ENCODE measurements around the gene SFRP2.

The SFRP2 gene

DNA sequence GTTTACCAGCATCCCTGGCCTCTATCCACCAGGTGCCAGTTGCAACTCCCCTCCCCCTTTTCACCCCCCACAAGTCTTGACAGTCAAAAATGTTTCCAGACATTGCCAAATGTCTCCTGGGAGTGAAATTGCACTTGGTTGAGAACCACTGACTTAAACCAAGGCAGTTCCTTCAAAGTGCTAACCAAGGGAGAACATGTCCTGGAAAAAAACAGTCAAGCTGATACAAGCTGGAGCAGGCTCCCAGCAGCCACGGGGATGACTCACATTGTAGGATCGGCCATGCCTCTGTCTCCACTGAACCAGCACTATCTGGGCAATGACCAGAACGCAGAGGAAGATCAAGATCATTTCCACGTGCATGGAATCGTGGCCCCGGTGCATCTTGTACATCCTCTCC is 40.5 kb downstream of the SFRP2 start:
- Histone ChIP-seq H3K4me2 (ENCODE audit: low read length) (no peak overlapping the region), H4K12ac (ENCODE audit: low read depth, low read length) (no peak overlapping the region), H3K9me3 (ENCODE audit: insufficient read depth, low read depth, low read length) (no peaks in the 10 kb centered on the region), H3K4me3 (ENCODE audit: low read depth, low read length) (no peak overlapping the region), H3K14ac (ENCODE audit: low read length) (no peak overlapping the region), H2AFZ (ENCODE audit: insufficient read depth, low read length, poor library complexity) (no peak overlapping the region), H2BK5ac (ENCODE audit: low read depth, low read length, poor library complexity) (no peak overlapping the region), H3K4ac (ENCODE audit: low read depth, low read length) (no peak overlapping the region), H4K91ac (ENCODE audit: low read depth, low read length) (no peak overlapping the region), H3K23ac (ENCODE audit: low read length) (no peak overlapping the region), H3K18ac (ENCODE audit: low read length) (no peak overlapping the region), H3K79me2 (ENCODE audit: control insufficient read depth, insufficient read depth, low read length, poor library complexity) (no peaks in the 10 kb centered on the region), H3K27me3 (ENCODE audit: insufficient read depth, low read length) (no peaks in the 10 kb centered on the region), H2AK5ac (ENCODE audit: low read length) (no peak overlapping the region), H3K27ac (ENCODE audit: low read depth, low read length) (no peak overlapping the region), H3K36me3 (ENCODE audit: control insufficient read depth in 1 of 2, insufficient read depth in 2 of 2, low read length in 2 of 2) (no peaks in the 10 kb centered on the region), H3K9ac (ENCODE audit: low read length) (peak overlapping the region; percentile 11), H3K4me1 (ENCODE audit: control insufficient read depth in 1 of 2, insufficient read depth in 2 of 2, low read length in 2 of 2) (peaks cover 0 to 1% of the 10 kb centered on the region in 2 experiments), H2BK120ac (ENCODE audit: insufficient read depth, low read length, poor library complexity) (no peak overlapping the region), H2BK12ac (ENCODE audit: low read length) (no peak overlapping the region), H3K79me1 (ENCODE audit: low read length) (no peaks in the 10 kb centered on the region), H4K8ac (ENCODE audit: low read depth, low read length) (no peak overlapping the region)
- no CpG with 5 or more reads among the region's 6 CpGs for WGBS (ENCODE audit: extremely low coverage, insufficient coverage, insufficient read length)
- peak; percentile 66 to 81 for DNase-seq

- no peak overlapping the region for H2AFZ ChIP-seq (ENCODE audit: insufficient read depth, low read length, poor library complexity)
- no peaks in the 10 kb centered on the region for H3K36me3 ChIP-seq (ENCODE audit: control insufficient read depth in 1 of 2, insufficient read depth in 2 of 2, low read length in 2 of 2)
- DNase-seq: no peak
- no peak overlapping the region for H3K14ac ChIP-seq (ENCODE audit: low read length)
- no peak overlapping the region for H4K91ac ChIP-seq (ENCODE audit: low read depth, low read length)
- H3K79me1 ChIP-seq (ENCODE audit: low read length): no peaks in the 10 kb centered on the region
- no peaks in the 10 kb centered on the region for H3K27me3 ChIP-seq (ENCODE audit: insufficient read depth, low read length)
- H4K8ac ChIP-seq (ENCODE audit: low read depth, low read length): no peak overlapping the region
- no peak overlapping the region for H3K23ac ChIP-seq (ENCODE audit: low read length)
- no CpG with 5 or more reads among the region's 4 CpGs for WGBS (ENCODE audit: extremely low coverage, insufficient coverage, insufficient read length)
- H3K4me1 ChIP-seq (ENCODE audit: control insufficient read depth in 1 of 2, insufficient read depth in 2 of 2, low read length in 2 of 2): peaks cover 0 to 1% of the 10 kb centered on the region in 2 experiments
- H3K9me3 ChIP-seq (ENCODE audit: insufficient read depth, low read depth, low read length): no peaks in the 10 kb centered on the region
- H3K27ac ChIP-seq (ENCODE audit: low read depth, low read length): no peak overlapping the region
- no peak overlapping the region for H3K4ac ChIP-seq (ENCODE audit: low read depth, low read length)
- H2BK120ac ChIP-seq (ENCODE audit: insufficient read depth, low read length, poor library complexity): no peak overlapping the region
- no peaks in the 10 kb centered on the region for H3K79me2 ChIP-seq (ENCODE audit: control insufficient read depth, insufficient read depth, low read length, poor library complexity)
- no peak overlapping the region for H4K12ac ChIP-seq (ENCODE audit: low read depth, low read length)
- H3K4me2 ChIP-seq (ENCODE audit: low read length): no peak overlapping the region
- H3K4me3 ChIP-seq (ENCODE audit: low read depth, low read length): no peak overlapping the region
- no peak overlapping the region for H2AK5ac ChIP-seq (ENCODE audit: low read length)
- no peak overlapping the region for H3K9ac ChIP-seq (ENCODE audit: low read length)
- no peak overlapping the region for H2BK12ac ChIP-seq (ENCODE audit: low read length)
- H3K18ac ChIP-seq (ENCODE audit: low read length): no peak overlapping the region
- H2BK5ac ChIP-seq (ENCODE audit: low read depth, low read length, poor library complexity): no peak overlapping the region
Observed at GRCh38 chr4:153747406-153747955, 41.4 kb downstream of the SFRP2 start.

DNA sequence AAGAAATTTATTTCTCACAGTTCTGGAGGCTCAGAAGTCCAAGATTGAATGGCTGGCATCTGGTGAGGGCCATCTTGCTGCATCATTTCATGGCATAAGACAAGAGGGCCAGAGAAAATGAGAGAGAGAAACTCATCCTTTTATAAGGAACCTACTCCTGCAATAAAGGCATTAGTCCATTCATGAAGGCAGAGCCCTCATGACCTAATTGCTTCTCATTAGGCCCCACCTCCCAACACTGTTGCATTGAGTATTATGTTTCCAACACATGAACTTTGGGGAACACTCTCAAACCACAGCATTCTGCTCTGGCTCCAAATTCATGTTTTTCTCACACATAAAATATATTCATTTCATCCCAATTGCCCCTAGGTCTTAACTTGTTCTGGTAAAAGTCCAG is 43.2 kb downstream of the SFRP2 start:
- H3K79me2 ChIP-seq (ENCODE audit: control insufficient read depth, insufficient read depth, low read length, poor library complexity): no peaks in the 10 kb centered on the region
- no peak overlapping the region for H2AFZ ChIP-seq (ENCODE audit: insufficient read depth, low read length, poor library complexity)
- no peak overlapping the region for H3K18ac ChIP-seq (ENCODE audit: low read length)
- H3K9me3 ChIP-seq (ENCODE audit: insufficient read depth, low read depth, low read length): no peaks in the 10 kb centered on the region
- no peak overlapping the region for H3K27ac ChIP-seq (ENCODE audit: low read depth, low read length)
- no peaks in the 10 kb centered on the region for H3K36me3 ChIP-seq (ENCODE audit: control insufficient read depth in 1 of 2, insufficient read depth in 2 of 2, low read length in 2 of 2)
- H2AK5ac ChIP-seq (ENCODE audit: low read length): no peak overlapping the region
- no peak overlapping the region for H4K12ac ChIP-seq (ENCODE audit: low read depth, low read length)
- no peak overlapping the region for H4K8ac ChIP-seq (ENCODE audit: low read depth, low read length)
- no peak overlapping the region for H3K4me3 ChIP-seq (ENCODE audit: low read depth, low read length)
- H3K79me1 ChIP-seq (ENCODE audit: low read length): no peaks in the 10 kb centered on the region
- H3K23ac ChIP-seq (ENCODE audit: low read length): no peak overlapping the region
- no peak overlapping the region for H2BK5ac ChIP-seq (ENCODE audit: low read depth, low read length, poor library complexity)
- H3K27me3 ChIP-seq (ENCODE audit: insufficient read depth, low read length): no peaks in the 10 kb centered on the region
- H4K91ac ChIP-seq (ENCODE audit: low read depth, low read length): no peak overlapping the region
- no peak overlapping the region for H3K4ac ChIP-seq (ENCODE audit: low read depth, low read length)
- H3K9ac ChIP-seq (ENCODE audit: low read length): no peak overlapping the region
- no peak overlapping the region for H3K4me2 ChIP-seq (ENCODE audit: low read length)
- no peak overlapping the region for H3K14ac ChIP-seq (ENCODE audit: low read length)
- H2BK12ac ChIP-seq (ENCODE audit: low read length): no peak overlapping the region
- no peak overlapping the region for H2BK120ac ChIP-seq (ENCODE audit: insufficient read depth, low read length, poor library complexity)
- no peak for DNase-seq
- H3K4me1 ChIP-seq (ENCODE audit: control insufficient read depth in 1 of 2, insufficient read depth in 2 of 2, low read length in 2 of 2): peaks cover 0 to 1% of the 10 kb centered on the region in 2 experiments

DNA sequence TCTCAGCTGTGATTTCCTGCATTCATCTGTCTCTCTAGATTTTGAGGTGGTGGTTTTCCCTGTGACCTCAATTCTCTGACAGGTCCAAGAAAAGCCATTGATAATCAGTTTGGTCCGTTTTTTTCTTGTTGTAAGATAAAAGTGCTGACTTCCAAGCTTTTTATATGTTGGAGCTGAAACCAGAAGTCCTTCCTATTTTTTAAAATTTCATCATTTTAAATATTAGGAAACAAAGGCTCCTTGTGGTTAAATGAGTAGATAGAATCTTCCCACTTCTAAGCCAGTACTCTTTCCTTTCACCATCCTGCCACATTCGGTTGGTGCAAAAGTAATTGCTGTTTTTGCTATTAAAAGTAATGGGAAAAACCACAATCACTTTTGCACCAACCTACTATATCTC is 47.3 kb downstream of the SFRP2 start:
- Histone ChIP-seq H3K18ac (ENCODE audit: low read length) (no peak overlapping the region), H3K36me3 (ENCODE audit: control insufficient read depth in 1 of 2, insufficient read depth in 2 of 2, low read length in 2 of 2) (no peaks in the 10 kb centered on the region), H3K79me2 (ENCODE audit: control insufficient read depth, insufficient read depth, low read length, poor library complexity) (no peaks in the 10 kb centered on the region), H3K27ac (ENCODE audit: low read depth, low read length) (no peak overlapping the region), H3K4me1 (ENCODE audit: control insufficient read depth in 1 of 2, insufficient read depth in 2 of 2, low read length in 2 of 2) (no peaks in the 10 kb centered on the region), H4K12ac (ENCODE audit: low read depth, low read length) (no peak overlapping the region), H2BK12ac (ENCODE audit: low read length) (no peak overlapping the region), H3K14ac (ENCODE audit: low read length) (no peak overlapping the region), H2BK120ac (ENCODE audit: insufficient read depth, low read length, poor library complexity) (no peak overlapping the region), H3K27me3 (ENCODE audit: insufficient read depth, low read length) (no peaks in the 10 kb centered on the region), H3K23ac (ENCODE audit: low read length) (no peak overlapping the region), H2AFZ (ENCODE audit: insufficient read depth, low read length, poor library complexity) (no peak overlapping the region), H3K4me3 (ENCODE audit: low read depth, low read length) (no peak overlapping the region), H3K9me3 (ENCODE audit: insufficient read depth, low read depth, low read length) (no peaks in the 10 kb centered on the region), H3K4ac (ENCODE audit: low read depth, low read length) (no peak overlapping the region), H3K4me2 (ENCODE audit: low read length) (no peak overlapping the region), H4K91ac (ENCODE audit: low read depth, low read length) (no peak overlapping the region), H3K9ac (ENCODE audit: low read length) (no peak overlapping the region), H3K79me1 (ENCODE audit: low read length) (no peaks in the 10 kb centered on the region), H2BK5ac (ENCODE audit: low read depth, low read length, poor library complexity) (no peak overlapping the region), H2AK5ac (ENCODE audit: low read length) (no peak overlapping the region), H4K8ac (ENCODE audit: low read depth, low read length) (no peak overlapping the region)
- no CpG with 5 or more reads among the region's 2 CpGs for WGBS (ENCODE audit: extremely low coverage, insufficient coverage, insufficient read length)
- no peak for DNase-seq
